HuH-7.5 (cell line): Measurements from ENCODE around the gene IFI27.
"Not testable (repeated sequence)": the region's sequence is repeated elsewhere in the genome, so short reads cannot be mapped to it uniquely, and the experiment has no call there.

Source experiments
- DNase-seq: peaks from one replicate; pipeline ENCODE4 v3.0.0; 2011; ENCODE audit warnings: low spot score

IFI27 gene

DNA sequence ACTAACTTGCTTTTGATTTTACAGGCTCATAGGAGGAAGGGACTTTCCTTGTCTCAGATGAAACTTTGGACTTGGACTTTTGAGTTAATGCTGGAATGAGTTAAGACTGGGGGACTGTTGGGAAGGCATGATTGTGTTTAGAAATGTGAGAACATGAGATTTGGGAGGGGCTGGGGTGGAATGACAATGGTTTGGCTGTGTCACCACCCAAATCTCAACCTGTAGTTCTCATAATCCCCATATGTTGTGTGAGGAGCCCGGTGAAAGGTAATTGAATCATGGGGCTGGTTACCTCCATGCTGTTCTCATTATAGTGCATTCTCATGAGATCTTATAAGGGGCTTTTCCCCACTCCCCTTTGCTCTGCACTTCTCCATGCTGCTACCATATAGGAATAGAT is 45.6 kb downstream of the IFI27 start:
- DNase-seq: not testable (repeated sequence)

DNA sequence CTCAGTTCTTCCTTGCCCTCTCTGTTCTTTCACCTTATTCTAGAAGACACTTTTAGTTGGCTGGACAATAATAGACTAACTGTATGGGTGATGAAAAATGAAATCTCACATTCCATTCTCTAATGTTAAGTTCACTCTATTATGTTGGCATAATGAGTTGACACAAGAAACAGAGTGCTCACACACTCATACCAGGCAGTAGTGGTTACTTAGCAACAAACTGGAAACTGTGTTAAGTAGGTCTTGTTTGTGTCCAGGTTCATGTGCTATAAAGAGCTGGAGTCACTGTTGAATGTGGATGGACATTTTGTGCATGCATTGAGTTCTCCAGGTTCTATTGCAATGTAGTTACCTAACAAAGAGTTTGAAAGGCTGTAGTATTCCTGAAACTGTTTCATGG is 46.7 kb downstream of the IFI27 start:
- no peak for DNase-seq

DNA sequence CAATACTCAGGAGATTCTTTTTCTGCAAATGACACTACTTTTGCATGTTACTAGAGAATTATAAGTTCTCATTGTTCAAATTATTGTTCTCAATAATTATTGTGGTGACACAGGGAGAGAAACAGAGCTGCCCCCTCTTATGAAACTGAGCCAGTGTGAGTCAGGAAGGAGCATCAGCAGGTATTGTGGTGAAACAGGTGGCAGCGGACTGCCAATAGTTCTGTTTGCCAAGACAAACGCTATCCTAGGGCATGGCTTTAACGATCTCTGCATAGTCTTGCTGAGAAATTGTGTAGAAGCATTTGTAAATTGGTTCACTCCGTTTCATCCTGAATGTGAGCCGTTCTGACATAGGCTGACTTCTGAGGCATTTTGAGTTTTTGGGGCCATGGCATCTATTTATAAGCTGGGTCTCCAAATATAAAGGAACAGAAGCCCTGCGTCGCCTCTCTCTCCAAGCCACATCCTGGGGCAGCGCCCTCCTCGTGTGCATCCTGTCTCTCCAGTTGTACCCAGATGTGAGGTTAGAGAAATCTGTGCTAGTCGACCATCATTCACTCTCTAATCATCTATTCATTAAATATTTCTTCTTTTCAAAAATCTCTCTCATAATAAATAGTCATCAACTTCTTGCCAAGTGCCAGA is 47.8 kb downstream of the IFI27 start:
- no peak for DNase-seq

DNA sequence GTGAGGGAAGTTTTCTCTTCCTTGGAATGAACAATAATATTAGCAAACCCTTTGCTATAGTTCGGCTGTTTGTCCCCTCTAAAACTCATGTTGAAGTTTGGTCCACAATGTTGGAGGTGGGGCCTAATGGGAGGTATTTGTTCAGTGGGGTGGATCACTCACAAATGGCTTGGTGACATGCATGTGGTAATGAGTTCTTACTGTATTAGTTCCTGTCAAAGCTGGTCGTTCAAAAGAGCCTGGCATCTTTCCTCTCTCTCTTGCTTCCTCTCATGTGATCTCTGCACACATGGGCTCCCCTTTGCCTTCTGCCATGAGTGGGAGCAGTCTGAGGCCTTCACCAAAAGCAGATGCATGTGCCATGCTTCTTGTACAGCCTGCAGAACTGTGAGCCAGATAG is 50.5 kb downstream of the IFI27 start:
- DNase-seq: no peak

DNA sequence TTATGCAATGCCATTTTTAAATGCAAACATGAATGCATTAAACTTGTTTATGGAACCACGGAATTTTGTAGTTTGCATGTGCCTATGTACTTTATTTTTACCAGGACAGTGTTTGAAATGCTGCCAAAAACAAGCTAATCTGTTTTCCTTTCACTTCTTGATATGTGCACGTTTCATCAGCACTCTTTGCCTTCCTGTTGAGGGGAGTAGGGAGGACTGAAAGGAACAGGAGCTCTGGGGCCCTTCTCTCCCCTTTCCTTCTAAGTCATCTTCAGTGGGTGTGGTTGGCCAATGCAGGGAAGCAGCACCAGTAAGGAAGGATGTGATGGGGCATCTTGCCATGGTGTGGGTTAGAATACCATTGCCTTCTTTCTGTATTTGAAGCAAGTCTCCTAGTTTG is 51.4 kb downstream of the IFI27 start:
- DNase-seq: no peak

DNA sequence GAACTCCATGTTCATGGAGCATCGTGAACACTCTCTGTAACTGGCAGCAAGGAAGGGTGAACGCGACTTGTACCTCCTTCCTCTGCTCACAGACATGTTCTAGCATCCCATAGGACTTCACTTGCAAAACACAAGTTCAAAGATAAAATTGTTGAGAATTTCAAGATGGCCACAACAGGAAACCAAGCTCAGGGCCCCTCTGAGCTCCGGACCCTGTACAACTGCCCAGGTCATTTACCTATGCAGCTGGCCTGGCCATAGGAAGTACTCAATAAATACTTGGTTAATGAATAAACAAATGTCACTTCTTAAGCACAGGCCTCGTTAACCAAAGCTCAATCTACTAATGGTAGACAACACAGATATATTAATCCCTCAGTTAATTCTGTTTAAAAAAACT is 51.9 kb downstream of the IFI27 start:
- no peak for DNase-seq

DNA sequence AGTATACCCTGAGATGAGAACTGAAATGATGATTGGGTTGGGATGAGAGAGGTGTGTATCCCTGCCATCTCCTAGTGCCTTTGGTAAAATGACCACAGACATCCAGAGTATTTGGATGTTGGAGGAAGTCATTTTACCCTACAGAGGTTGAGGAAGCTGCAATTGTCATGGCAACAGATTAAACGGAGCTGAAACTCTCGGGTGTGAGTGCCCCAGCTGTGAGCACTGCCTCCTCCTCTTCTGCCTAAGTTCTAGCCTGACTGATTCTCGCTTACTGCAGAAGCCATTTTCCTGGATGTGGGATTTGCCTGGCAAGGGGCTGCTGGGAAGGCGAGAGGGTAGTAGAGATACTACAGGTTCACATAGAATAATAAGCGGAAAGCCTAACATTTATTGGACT is 53.3 kb downstream of the IFI27 start:
- no peak for DNase-seq

DNA sequence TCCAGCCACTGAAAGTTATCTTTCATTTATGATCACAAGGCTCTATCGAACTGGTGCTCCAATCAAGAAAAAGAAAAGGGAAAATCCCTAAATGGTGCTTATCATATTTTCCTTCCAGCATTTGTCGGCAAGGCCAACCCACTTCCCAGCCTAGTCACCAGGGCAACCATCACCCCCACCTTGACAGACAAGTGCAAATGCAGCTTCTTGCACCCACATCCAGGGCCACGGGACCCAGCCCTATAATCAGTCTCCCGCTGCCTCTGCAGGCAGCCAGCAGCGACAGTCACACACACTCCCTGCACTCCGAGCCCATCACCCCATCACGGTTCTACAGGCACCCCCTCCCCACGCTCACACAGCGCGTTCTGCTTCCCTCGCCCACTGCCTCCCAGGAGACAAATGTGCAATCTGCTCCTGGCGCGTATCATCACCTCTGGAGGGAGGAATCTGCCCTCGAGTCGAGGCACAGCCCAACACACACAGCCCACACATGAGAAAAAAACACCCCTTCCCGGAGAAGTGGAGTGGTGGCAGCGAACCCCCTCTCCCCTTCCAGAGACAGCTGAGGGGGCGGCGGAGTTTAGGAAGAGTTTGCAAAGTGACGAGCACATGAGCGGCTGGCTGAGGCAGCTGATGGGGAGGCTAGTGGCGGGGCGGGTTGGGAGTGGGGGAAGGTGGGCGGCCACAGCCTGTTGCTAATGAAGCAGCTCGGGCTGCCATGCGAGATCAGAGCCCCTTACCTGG is 54.3 kb downstream of the IFI27 start:
- no peak for DNase-seq

DNA sequence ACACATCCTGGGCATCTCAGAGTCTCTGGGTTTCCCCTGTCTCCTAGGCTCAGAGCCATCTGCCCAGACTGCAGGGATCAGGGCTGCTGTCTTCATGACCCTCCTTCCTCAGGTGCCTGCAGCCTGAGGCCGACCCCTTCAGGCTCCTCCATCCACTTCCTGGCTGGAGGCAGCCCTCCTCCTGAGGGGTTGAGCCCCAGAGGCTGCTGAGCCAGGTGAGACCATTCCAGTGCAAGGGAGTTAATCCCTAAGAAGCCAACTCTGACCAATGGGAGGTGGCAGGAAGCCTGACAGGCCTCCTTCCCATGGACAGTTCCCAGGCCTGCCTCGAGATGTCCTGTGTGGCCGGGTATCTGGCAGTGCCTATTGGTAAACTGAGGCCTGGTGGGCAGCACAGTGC is 55.2 kb downstream of the IFI27 start:
- DNase-seq: no peak
